Spleen (tissue), 7 donors: ENCODE measurements around the gene SPOCK3.

Source experiments
- POLR2A ChIP-seq, 3 donors: fragments of 450-650 bp; IDR thresholded peaks; one replicate each; pipeline ENCODE4 v1.5.1; 2017; ENCODE audit warnings: antibody characterized with exemption in 3 of 3, mild to moderate bottlenecking in 1 of 3
- POLR2AphosphoS5 ChIP-seq, 3 donors: sonication (generic); formaldehyde crosslinking; IDR thresholded peaks; one replicate each; pipeline ENCODE4 v1.5.1; 2017; ENCODE audit warnings: antibody characterized with exemption in 3 of 3
- TF ChIP-seq, protein P1 (sequence below), 11 experiments: fragments of 200-600 bp in 7 of 11; fragments of 450-650 bp in 4 of 11; sonication (generic) in 4 of 11; IDR thresholded peaks in 8 of 11; conservative IDR thresholded peaks in 3 of 11; 1 replicate in 7 of 11; 2 replicates in 4 of 11; pipeline versions ENCODE4 v1.4.0 to v1.8.0; 2016 to 2021; ENCODE audit warnings: antibody characterized with exemption in 11 of 11, inconsistent platforms in 4 of 11, mild to moderate bottlenecking in 1 of 11
- donor health status: DM: no; HTN: no; CAD: no; lungs with moderate emphysema.
- donor health status: DM: no; HTN: no; CAD: no.
- donor health status: DM: no; HTN: no; CAD: no.

- TF ChIP-seq, protein P1, sequence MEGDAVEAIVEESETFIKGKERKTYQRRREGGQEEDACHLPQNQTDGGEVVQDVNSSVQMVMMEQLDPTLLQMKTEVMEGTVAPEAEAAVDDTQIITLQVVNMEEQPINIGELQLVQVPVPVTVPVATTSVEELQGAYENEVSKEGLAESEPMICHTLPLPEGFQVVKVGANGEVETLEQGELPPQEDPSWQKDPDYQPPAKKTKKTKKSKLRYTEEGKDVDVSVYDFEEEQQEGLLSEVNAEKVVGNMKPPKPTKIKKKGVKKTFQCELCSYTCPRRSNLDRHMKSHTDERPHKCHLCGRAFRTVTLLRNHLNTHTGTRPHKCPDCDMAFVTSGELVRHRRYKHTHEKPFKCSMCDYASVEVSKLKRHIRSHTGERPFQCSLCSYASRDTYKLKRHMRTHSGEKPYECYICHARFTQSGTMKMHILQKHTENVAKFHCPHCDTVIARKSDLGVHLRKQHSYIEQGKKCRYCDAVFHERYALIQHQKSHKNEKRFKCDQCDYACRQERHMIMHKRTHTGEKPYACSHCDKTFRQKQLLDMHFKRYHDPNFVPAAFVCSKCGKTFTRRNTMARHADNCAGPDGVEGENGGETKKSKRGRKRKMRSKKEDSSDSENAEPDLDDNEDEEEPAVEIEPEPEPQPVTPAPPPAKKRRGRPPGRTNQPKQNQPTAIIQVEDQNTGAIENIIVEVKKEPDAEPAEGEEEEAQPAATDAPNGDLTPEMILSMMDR (IDR thresholded peaks at IDR 0.05 in 8 of 11, conservative IDR thresholded peaks at IDR 0.05 in 3 of 11), result no peak
- TF ChIP-seq POLR2A (IDR thresholded peaks at IDR 0.05), result no peak
- TF ChIP-seq POLR2AphosphoS5 (IDR thresholded peaks at IDR 0.05), result no peak
Observed at GRCh38 chr4:167032871-167033270, 201.4 kb downstream of the SPOCK3 start.
